HCEC 1CT (cell line): Measurements from ENCODE around the gene IQCE.
A peak's percentile ranks its signal among the peaks of the same experiment; 100 is the strongest.
"Not testable (repeated sequence)": the region's sequence is repeated elsewhere in the genome, so short reads cannot be mapped to it uniquely, and the experiment has no call there.

Source experiments
- DNase-seq: peaks from one replicate; pipeline ENCODE4 v3.0.0-alpha.2; 2017

IQCE gene

DNA sequence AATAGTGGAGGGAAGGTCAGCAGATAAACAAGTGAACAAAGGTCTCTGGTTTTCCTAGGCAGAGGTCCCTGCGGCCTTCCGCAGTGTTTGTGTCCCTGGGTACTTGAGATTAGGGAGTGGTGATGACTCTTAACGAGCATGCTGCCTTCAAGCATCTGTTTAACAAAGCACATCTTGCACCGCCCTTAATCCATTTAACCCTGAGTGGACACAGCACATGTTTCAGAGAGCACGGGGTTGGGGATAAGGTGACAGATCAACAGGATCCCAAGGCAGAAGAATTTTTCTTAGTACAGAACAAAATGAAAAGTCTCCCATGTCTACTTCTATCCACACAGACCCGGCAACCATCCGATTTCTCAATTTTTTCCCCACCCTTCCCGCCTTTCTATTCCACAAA lies 25.2 kb upstream of the IQCE start:
- DNase-seq: not testable (repeated sequence)

DNA sequence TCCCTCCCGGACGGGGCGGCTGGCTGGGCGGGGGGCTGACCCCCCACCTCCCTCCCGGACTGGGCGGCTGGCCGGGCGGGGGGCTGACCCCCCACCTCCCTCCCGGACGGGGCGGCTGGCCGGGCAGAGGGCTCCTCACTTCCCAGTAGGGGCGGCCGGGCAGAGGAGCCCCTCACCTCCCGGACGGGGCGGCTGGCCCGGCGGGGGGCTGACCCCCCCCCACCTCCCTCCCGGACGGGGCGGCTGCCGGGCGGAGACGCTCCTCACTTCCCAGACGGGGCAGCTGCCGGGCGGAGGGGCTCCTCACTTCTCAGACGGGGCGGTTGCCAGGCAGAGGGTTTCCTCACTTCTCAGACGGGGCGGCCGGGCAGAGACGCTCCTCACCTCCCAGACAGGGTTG lies 24.6 kb upstream of the IQCE start:
- DNase-seq: not testable (repeated sequence)

DNA sequence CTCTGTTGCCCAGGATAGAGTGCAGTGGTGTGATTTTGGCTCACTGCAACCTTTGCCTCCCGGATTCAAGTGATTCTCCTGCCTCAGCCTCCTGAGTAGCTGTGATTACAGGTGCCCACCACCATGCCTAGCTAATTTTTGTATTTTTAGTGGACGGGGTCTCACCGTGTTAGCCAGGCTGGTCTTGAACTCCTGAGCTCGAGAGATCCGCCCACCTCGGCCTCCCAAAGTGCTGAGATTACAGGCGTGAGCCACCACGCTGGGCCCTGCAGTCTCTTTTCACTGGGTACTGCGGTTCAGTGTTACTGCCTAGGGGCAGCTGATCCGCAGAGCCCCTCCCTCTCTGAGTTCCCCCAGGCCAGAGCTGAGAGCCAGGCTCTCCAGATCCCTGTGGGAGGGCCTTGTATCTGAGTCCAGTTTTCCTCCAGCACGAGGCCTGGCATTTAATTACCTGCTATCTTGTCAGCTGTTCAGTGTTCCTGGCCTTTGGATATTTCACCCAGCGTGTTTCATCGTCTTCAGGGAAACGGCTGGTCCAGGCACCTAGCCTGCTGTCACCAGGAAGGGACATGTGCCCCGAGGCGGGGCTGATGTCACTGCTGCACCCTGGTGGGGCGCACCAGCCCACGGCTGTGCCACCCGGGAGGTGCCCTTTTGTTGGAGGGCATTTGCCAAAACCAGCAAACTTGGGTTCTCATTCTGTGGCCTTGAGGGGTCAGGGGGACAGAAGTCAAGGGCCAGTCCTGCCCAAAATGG lies 22.7 kb upstream of the IQCE start:
- DNase-seq: not testable (repeated sequence)

DNA sequence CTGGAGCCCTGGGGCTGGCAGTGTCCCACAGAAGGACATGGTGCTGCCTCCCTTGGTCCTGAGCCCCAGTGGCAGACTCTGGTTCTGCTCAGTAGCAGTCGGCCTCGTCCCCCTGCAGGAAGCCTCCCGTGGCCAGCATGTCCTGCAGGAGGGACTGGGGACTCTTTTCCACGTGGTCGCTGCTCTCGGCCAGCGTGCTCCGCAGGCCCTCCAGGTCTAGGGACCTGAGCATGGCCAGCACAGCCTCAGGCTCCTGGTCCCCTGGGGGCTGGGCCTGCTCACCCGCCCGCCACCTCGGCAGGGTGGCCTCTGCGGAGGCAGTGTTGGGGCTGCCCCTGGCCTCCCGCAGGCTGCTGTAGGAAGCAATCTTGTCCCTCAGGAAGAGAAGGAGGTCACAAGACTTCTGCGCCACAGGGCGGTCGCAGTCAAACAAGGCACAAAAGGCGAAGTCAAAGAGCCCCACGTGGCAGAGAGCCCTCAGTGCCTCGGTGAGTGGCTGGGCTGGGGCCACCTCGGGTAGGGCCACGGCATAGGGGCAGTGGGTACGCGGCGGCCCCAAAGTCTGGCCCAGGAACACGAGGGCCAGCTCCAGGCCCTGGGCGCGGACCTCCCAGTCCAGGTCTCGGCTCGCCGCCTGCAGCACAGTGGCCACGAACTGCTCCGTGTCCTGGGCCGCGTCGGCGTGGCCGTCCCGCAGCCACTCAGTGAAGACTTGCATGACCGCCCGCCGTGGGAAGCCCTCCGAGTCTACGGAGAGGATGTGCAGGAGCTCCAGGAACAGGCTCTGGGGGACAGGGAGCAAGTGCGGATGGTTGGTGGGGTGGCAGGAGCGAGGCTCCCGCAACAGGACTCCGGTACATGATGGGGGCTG lies 20.6 kb upstream of the IQCE start:
- DNase-seq: no peak

DNA sequence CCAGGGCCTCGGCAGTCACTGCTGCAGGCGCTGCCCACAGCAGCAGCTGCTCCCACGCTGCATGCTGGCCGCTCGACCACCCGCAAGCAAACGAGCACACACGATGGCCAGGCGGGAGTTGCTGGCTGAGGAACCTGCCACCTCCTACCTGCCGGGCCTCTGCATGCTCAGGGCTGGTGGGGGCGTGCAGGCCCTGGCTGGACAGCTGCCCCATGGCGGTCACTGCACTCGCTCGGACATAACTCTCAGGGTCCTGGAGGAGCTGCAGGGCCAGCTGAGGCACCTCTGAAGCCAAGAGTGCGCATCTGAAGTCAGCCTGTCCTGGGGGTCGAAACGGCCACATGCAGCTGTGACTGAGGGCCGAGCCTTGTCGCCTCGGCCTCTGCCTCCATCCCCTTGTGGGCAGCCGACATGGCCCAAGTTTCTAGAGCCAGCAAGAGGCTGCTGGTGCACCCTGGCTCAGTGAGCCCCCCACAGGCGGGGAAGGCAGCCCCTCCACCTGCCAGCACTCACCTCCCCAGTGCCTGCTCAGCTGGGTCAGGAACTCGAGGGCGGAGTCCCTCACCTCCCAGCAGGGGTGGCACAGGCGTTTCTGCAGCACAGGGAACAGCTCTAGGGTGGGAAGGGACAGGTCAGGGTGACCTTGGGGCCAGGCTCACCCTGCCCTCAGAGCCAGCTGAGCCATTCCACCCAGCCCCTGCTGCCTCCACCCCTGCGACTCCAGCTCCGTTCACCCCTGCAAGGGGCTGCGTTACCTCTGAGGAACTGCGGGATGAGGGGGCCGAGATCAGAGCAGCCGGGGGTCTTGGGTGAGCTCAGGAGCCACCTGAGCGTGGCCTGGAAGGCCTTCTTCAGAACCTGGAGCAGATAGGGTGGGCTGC lies 19.5 kb upstream of the IQCE start:
- DNase-seq: no peak

DNA sequence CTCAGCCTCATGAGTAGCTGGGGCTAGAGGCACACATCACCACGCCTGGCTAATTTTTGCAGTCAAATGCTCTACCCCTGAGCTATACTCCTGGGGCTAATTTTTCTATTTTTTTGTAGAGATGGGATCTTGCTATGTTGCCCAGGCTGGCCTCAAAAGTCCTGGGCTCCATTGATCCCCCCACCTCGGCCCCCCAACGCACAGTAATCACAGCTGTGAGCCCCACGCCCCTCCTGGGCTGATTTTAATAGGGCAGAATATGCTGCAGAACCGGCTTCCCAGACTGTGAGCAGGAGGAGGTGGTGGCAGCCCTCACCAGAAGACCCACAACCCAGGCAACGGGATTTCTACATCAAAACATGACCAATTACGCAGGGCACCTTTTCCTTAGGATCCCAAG lies 18.6 kb upstream of the IQCE start:
- no peak for DNase-seq

DNA sequence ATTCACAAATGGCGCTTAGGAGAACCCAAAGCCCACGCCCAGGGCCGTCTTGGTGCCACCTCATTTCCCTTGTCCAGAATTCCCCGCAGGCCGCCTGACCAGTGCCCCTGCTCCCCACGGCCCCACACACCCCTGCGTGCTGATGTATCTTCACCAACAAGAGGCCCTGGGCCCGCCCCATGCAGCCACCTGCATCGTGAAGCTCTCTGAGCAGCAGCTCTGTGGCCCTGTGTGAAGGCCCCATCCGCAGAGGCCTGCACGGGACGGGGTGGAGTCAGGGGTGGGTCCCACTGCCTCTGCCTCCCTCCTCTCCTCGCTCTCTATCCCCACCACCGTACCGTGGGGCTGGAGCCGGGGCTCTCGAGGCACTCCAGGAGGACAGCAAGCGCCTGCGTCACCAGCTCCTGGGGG lies 18.1 kb upstream of the IQCE start:
- DNase-seq: no peak

DNA sequence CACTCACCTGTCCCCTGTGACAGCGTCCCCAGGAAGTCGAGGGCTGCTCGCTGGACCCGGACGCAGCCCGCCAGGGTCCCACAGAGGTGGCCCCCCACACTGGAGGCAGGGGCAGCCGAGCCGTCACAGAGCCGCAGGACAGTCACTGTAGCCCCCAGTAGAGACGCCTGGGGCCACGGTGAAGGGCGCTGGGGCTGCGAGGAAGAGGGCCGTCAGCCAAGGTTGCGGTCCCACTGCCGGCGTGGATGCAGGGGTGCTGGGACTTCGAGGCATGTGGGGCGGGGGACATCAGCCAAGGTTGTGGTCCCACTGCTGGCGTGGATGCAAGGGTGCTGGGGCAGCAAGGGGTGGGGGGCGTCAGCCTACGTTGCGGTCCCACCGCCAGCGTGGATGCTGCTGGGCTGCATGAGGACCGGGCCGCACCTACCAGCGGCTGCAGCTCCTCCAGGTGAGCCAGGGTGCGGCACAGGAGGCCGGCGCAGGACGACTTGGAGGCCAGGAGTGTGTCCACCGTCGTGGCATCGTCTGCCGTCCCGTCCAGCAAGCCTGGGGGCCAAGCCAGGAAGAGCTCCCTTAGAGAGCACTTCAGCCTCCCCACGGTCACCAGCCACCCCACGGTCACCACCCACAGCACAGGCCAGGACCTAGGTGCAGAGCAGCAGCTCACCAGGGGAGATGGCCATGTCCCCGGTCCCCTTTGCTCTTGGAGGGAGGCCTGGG lies 17.3 kb upstream of the IQCE start:
- no peak for DNase-seq

DNA sequence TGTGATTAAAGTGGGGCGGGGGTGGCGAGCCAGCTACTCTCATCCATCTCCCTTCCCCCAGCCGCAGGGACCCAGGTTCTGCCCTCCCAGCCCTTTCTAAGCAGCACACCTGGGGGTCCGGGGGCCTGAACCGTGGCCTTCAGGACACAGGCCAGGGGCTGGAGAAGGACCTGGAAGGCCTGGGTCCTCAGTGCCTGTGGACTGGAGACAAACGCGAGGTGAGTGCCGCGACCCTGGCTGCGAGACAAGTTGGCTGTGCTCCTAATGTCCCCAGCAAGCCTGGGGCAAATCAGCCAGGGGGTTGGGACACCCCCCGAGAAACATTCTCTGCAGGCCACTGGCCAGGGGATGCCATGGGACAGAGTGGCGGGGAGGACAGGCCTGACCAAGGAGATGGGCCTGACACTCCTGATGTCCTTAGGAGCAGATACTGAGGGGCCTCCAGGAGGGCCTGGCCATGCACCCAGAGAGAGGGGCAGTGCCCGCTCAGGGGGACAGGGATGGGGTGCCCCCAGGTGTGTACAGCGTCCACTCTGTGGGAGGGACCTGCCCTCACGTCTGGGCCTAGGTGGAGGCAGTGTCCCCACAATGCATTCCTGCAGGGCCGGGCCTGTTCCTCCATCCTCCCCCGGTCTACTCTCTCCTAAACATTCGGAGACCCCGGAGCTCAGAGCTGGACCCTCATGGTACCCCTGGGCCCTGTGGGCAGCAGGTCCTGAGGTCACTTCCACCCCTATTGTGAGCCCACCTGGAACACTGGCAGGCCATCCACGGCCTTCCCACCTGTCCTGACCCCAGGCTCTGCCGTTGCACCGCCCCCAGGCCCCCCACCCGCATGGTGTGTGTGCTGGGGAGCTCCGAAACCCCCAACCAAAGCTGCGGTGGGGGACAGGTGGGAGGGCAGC lies 16.5 kb upstream of the IQCE start:
- DNase-seq: no peak

DNA sequence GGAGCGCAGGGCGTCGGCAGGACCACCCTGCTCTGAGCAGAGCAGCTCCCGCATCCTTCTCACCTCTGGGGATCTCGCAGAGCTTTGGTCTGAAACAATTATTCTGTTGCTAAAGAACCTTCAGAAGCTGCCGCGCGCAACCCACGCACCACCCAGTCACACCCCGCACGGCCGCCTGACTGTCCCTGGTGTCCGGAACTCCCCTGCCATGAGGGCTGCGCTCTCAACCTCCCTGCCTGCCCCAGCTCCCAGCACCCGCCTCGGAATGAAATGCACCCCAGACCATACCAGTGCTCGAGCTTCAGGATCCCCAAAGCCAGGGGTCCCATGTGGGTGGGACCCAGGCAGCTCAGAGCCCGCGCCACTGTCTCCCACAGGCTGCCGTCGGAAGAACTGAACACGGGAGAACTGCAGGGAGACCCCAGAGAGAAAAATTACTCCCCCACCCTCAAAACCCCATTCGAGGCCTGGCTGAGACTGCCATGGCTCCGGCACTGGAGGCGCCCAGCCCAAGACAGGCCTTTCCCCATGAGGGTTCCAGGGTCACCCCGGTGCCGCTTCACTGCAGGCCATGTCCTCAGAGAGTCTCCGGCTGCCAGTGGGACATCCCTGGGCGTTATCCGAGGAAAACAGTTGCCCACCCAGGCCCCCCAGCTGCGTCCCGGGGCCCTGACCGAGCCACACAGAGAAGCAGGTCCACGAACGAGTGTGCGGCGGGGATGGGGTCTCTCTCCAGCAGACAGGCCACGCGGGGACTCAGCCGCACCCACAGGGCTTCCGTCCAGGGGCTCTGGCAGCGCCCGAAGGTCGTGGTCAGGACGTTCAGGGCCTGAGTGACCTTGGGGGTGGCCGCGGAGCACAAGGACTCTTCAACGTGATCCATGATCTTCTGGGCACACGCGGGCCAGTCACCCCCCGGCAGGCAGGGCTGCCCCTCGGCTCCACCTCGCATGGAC lies 15.6 kb upstream of the IQCE start:
- DNase-seq: no peak

DNA sequence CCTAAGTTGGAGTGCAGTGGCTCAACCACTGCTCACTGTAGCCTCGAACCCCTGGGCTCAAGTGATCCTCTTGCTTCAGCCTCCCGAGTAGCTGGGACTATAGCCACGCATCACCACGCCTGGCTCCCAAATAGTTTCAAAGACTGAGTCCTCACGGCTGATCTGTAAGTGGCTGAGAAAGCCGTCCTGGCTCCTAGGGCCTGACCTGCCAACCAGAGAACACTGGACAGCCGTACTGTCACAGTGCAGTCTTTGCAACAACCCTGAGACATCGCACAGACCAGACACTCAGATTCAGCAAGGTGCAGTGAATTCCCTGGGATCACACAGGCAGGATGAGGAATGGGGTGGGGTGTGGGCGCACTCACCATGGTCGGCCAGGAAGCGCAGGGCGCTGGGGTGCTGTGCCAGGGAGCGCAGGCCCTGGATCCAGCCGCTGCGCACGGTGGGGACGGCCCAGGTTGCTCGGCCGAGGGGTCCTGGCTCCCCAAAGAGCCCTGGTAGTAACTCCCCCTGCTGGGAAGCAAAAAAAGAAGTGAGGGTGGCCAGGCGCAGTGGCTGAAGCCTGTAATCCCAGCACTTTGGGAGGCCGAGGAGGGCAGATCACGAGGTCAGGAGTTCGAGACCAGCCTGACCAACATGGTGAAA lies 14.1 kb upstream of the IQCE start:
- no peak for DNase-seq

DNA sequence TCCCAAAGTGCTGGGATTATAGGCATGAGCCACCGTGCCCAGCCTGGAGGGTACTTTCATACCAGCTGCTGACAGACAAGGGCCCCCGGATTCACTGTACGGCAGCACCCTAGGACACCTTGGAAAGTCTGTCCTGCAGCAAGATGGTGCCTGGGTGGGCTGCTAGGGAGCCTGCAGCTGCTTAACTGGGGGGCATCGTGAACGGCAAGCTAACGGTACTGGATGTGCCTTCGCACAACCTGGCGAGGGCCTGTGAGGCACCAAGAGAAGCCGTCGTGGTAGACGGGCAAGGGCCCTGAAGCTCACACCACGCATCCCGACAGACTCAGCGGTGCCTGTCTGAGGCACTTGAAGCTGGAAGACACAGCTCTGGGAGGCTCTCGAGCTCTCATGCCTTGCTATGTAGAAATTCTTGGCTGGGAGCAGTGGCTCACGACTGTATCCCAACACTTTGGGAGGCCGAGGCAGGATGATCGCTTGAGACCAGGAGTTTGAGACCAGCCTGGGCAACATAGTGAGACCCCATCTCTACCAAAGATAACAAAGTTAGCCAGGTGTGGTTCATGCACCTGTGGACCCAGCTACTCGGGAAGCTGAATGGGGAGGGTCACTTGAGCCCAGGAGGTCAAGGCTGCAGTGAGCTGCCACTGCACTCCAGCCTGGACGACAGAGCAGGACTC lies 12.9 kb upstream of the IQCE start:
- DNase-seq: no peak

DNA sequence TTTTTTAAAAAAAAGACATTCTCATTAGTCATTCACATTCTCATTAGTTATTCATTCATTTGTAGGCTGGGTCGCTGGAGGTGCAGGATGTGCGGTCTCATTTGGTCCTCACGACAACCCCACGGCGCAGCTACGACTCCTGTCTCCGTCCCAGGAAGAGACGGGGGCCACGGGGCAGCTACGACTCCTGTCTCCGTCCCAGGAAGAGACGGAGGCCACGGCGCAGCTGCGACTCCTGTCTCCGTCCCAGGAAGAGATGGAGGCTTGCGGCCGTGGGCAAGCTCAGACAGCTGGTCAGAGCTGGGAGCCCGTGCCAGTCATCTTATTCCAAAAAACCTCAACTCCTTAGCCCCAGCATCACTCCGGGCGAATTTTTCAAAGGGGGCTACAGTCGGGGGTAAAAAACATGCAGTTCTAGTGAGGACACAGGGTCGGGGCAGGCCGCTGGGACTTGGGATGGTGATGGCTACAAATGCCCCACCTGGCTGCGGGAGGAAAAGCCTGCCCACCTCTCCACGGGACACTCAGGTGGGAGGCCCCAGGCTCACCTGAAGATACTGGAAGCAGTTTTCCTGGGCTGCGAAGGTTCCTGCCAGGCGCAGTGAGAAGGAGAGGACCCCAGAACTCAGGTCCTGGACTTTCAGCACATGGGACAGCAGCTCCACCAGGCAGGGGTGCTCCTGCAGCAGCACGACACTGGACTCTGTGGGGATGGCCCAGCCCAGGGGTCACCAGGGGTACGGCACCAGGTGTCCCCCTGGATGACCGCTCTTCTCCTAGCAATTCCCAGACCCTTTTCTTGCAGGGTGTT lies 11.8 kb upstream of the IQCE start:
- no peak for DNase-seq

DNA sequence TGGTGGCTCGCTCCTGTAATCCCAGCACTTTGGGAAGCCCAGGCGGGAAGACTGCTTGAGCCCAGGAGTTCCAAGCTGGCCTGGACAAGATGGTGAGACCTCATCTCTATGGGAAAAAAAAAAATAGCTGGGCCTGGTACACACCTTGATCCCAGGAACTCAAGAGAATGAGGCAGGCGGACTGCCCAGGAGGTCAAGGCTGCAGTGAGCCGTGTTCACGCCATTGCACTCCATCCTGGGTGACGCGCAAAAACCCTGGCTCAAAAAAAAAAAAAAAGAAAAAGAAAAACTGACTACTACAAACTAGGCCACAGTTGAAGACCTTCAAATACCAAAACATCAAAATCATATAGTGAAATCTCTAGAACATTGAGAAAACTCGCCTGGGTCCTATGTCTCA lies 7.4 kb upstream of the IQCE start:
- DNase-seq: no peak

DNA sequence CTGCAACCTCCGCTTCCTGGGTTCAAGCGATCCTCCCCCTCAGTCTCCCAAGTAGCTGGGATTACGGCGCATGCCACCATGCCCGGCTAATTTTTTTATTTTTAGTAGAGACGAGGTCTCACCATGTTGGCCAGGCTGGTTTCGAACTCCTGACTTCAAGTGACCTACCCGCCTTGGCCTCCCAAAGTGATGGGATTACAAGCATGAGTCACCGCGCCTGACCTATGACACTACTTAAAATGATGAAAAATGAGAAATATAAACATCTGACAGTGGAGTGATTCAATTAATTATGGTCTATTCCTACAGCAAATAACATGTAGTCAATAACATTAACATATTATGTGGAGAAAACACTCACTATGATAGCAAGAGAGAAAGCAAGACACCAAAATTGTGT lies 5.7 kb upstream of the IQCE start:
- peak; percentile 43 for DNase-seq

DNA sequence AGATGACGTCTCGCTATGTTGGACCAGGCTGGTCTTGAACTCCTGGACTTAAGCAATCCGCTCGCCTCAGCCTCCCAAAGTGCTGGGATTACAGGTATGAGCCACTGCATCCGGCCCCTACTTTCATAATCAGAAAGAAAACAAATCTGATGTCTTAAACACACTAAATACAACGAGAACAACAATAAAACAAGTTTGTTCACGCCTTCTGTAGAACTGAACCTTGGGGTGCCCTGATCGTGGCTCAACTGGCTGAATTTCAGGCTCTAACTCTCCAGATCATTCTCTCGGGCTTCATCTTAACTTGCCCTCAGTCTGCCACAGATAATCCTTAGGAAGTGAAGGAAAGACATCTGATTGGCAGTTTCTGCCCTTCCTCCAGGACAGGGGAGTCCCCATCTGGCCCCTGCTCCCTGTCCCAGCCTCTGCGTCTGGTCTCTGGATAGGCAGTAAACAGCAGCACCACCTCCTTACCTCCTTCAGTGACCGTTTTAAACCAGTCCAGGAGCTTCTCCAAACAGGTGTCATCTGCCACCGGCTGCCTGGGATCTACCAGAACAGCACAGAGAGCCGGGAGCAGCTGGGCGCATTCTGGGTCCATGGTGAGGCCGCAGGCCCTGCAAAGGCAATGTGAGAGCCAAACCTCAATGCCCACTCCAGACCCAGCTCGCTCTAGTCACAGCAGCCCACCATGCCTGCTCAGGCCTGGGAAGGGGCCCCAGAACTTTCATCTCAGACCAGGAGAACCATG lies 4.8 kb upstream of the IQCE start:
- DNase-seq: no peak

DNA sequence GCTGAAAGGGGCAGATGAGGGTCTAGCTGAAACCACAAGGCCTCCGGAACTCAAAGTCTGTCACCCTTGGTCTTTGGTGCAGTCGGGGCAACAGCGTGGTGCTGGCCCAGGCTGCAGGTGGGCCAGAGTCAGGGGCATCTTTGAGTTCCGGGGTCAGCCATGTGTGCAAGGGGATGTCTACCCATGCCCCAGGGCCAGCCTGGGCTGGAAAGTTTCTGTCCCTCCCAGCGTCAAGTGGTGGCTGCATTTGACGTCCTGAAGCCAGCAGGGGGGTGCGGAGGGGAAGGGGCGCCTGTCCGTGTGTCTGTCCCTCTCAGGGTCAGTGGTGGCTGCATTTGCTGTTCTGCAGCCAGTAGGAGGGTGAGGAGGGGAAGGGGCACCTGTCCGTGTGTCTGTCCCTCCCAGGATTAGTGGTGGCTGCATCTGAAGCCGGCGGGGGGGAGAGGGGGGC lies 4.1 kb upstream of the IQCE start:
- DNase-seq: no peak
